Islet of Langerhans (tissue), 1 donor: ENCODE data around the gene NACC2.

Source experiments
- FAIRE-seq: peaks from one replicate; lab custom pipeline; 2011; peaks lifted over from hg19 to GRCh38; lab: Jason Lieb, UNC

Gene NACC2

GRCh38 chr9:136021872-136022681 lies 73.0 kb downstream of the NACC2 start:
- FAIRE-seq = no peak

- FAIRE-seq = no peak
Observed at GRCh38 chr9:136021171-136021871, 73.8 kb downstream of the NACC2 start.

GRCh38 chr9:136020671-136021070 lies 74.4 kb downstream of the NACC2 start:
- FAIRE-seq = no peak

GRCh38 chr9:136020206-136020605 lies 74.9 kb downstream of the NACC2 start:
- FAIRE-seq = no peak

- FAIRE-seq = no peak
Observed at GRCh38 chr9:136019681-136020060, 75.4 kb downstream of the NACC2 start.

GRCh38 chr9:136019041-136019680 lies 75.9 kb downstream of the NACC2 start:
- no peak for FAIRE-seq

- FAIRE-seq = no peak
Observed at GRCh38 chr9:136018257-136019031, 76.6 kb downstream of the NACC2 start.

GRCh38 chr9:136017289-136018190 lies 77.5 kb downstream of the NACC2 start:
- no peak for FAIRE-seq

- FAIRE-seq = no peak
Observed at GRCh38 chr9:136016572-136017288, 78.4 kb downstream of the NACC2 start.

- no peak for FAIRE-seq
Observed at GRCh38 chr9:136015656-136016571, 79.2 kb downstream of the NACC2 start.

- FAIRE-seq = no peak
Observed at GRCh38 chr9:136014924-136015633, 80.0 kb downstream of the NACC2 start.

GRCh38 chr9:136014147-136014923 lies 80.8 kb downstream of the NACC2 start:
- FAIRE-seq = no peak

- no peak for FAIRE-seq
Observed at GRCh38 chr9:136013524-136014034, 81.5 kb downstream of the NACC2 start.

- no peak for FAIRE-seq
Observed at GRCh38 chr9:136013116-136013515, 82.0 kb downstream of the NACC2 start.

- FAIRE-seq = no peak
Observed at GRCh38 chr9:136012651-136013050, 82.4 kb downstream of the NACC2 start.

- FAIRE-seq = no peak
Observed at GRCh38 chr9:136011703-136012496, 83.2 kb downstream of the NACC2 start.

GRCh38 chr9:136011376-136011702 lies 83.8 kb downstream of the NACC2 start:
- FAIRE-seq = no peak
